HG02610 (cell line): ENCODE results near the gene PLXDC2.

Experiments used
- ATAC-seq: cut with Tn5 transposase; IDR thresholded peaks from one replicate; pipeline ENCODE4 v1.9.1; 2021; ENCODE audit warnings: mild to moderate bottlenecking, moderate library complexity; ENCODE audit not compliant: unreplicated experiment

The PLXDC2 gene

GRCh38 chr10:19848226-19848985, 32.2 kb downstream of the PLXDC2 start:
- ATAC-seq, result no peak

DNA sequence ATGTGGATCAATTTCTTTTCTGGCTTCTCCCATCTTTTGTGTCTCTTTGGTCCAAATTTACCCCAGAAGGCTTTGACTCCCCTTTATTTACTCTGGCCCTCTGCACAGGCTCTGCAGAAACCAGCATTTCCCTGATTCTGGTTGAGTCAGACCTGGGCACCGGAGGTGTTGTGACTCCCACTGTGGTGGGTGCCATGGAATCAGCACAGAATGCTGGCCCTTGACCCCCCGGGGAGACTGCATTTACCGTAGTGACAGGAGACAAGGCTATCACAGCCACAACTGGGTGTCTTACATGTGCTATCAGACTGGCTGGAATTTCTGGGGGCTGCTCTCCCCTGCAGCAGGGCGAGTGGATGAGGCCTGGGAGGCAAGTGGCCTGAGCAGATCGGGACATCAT, 37.6 kb downstream of the PLXDC2 start:
- no peak for ATAC-seq

GRCh38 chr10:19857876-19858275, 41.6 kb downstream of the PLXDC2 start:
- no peak for ATAC-seq

DNA sequence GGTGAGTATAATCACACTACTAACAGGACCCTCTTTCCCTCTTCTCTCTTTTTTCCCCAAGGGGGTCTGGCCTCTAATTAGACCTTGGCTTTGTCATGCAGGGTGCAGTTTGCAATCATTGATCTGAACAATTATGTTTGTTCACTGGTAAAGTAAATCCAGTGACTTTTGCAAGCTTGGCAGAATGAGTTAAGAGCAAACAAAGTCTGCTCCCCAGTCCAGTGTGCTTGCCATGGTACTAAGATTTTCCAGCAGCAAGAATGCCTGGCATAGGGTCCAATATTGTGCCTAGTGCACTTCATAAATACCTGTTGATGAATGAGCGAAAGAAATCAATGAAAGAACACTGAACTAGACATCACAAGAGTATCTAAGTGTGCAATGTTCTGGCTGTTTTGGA, 43.9 kb downstream of the PLXDC2 start:
- no peak for ATAC-seq

- no peak for ATAC-seq
These were observed 46.7 kb downstream of the PLXDC2 start for GRCh38 chr10:19862811-19863515.

GRCh38 chr10:19865676-19866075, 49.4 kb downstream of the PLXDC2 start:
- no peak for ATAC-seq

DNA sequence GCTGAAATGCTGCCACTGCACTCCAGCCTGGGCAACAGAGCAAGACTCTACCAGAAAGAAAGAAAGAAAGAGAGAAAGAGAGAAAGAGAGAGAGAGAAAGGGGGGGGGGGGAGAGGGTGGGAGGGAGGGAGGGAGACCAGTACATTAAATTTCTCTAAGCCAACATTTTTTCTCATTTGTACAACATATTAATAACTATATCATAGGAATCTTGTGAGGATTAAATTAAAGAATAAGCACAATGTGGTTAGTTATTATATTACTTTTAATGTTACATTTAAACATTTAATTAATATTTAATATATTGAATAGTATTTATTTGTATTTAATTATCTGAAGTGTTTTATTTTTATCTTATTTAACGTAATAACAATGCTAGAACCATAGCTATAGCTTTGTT, 53.1 kb downstream of the PLXDC2 start:
- ATAC-seq, result no peak

DNA sequence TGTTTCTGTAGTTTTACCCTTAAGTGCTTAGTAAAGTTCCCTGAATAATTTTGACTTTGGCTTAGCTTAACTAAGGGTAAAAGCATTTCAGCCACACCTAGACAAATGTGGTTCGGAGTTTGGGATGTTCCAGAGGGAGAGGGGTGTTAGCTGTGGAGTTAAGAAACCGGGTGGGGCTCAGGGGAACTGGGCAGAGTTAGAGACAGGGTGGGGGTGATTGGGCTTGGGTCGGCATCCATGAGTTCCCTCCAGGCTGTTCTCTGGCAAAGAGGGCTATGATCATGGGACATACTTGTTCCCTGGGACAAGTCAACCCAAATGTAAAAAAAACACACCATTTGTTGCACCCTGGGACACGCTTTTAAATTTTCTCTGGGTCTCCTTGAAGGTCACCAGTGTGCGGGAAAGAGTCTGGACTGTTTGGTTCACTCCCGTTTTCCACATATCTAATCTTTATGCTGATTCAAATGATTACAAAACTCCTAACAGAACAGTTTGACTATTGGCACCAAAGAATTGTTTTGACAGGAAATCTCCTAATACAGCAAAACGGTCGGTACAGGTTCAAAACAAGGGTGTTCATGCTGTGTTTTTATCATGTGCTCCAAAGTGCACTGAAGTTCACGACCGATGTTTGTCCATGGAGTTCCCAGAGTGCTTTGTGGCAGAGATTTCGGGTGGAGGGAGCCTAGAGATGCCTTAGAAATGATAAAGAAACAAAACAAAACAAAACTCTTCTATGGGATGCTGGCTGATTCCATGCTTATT, 56.5 kb downstream of the PLXDC2 start:
- ATAC-seq, result no peak

DNA sequence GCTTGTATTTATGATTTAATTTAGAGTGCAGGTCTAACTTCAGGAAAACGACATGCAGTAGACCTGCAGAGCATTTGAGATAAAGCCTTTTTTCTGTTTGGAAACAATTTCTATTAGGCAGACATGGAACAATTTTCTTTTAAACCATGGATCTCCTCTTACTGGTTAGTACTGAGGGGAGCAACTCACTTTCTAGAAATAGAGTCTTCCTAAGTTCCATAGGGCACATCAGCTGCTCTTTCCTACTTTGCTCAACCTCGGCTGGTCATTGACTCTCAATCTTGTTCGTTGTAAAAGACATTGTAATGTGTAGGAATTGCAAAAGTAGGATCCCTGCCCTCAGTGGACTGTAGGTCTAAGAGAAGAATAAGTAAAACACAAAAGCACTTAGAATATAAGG, 58.0 kb downstream of the PLXDC2 start:
- ATAC-seq, result no peak

GRCh38 chr10:19874791-19875190, 58.6 kb downstream of the PLXDC2 start:
- ATAC-seq, result no peak

GRCh38 chr10:19876570-19876969, 60.3 kb downstream of the PLXDC2 start:
- ATAC-seq, result no peak

GRCh38 chr10:19877466-19878255, 61.4 kb downstream of the PLXDC2 start:
- ATAC-seq, result no peak

DNA sequence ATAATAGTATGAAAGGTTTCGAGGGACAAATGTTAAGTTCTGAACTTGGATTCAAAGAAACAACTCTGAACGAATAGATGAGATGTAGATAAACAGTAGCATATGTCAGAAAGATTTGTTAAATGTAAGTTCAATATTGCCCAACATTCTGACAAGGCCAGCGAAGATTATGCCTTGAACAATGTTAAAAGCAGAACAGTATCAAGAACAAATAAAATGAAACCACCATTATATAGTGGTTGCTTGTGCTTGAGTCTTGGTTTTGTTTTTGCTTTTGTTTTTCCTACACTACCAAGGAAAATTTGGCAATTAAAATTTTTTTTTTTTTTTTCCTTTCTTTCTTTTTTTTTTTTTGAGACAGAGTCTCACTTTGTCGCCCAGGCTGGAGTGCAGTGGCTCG, 66.4 kb downstream of the PLXDC2 start:
- no peak for ATAC-seq

DNA sequence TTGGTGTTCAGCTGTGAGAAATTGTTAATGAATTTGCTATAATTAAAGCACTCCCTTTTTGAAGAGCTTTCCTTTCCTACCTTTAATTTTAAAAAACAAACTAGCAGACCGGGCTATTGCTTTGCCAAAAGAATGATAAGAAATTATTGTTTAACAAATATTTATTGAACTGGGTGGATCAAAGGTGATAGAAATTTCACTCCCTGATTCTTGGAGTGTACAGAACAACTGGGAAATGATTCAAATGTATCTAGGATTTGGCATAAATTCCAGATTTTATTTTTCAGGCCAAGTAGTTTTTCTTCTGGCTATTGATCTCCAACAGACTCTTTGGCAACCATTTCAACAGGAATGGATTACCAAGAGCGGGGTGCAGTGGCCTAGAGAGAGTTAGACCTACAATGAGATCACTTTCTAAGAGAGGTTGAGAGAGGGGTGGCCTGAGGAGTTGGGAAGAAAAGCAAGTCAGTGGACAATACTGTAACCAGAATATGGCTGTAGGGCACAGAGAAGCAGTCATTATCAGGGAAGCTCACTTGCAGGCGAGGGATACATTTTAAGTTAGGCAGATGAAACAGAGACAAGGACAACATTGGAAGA, 71.9 kb downstream of the PLXDC2 start:
- no peak for ATAC-seq

GRCh38 chr10:19889256-19889655, 73.0 kb downstream of the PLXDC2 start:
- no peak for ATAC-seq

GRCh38 chr10:19891429-19891828, 75.2 kb downstream of the PLXDC2 start:
- ATAC-seq, result no peak

DNA sequence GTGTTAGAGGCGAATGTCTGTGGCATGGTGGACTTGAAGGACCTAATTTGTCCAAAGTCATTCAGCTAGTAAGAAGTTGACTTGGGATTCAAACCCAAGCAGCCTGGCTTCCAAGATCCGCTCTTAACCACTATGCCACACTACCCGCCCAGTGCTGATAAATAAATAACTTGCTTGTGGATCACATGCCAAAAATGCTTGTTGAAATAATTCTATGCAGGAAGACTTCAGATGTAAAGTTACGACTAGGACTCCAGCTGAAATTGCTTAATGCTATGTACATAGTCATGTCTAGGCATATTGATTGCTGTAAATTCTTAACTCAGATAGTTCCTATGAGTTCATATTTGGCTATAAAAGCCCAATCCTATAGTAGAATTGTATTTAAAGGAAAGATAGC, 76.0 kb downstream of the PLXDC2 start:
- ATAC-seq, result no peak

- no peak for ATAC-seq
These were observed 76.4 kb downstream of the PLXDC2 start for GRCh38 chr10:19892677-19893076.

GRCh38 chr10:19895500-19895899, 79.3 kb downstream of the PLXDC2 start:
- ATAC-seq, result no peak

DNA sequence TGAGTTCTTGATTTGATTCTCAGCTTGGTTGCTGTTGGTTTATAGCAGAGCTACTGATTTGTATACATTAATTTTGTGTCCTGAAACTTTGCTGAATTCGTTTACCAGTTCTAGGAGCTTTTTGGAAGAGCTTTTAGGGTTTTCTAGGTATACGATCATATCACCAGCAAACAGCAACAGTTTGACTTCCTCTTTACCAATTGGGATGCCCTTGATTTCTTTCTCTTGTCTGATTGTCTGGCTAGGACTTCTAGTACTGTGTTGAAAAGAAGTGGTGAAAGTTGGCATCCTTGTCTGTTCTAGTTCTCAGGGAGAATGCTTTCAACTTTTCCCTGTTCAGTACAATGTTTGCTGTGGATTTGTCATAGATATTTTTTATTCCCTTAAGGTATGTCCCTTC, 86.2 kb downstream of the PLXDC2 start:
- no peak for ATAC-seq
